GM12878 (cell line): ENCODE data around the gene SLC34A1. TPM values are rescaled to one million over a fixed set of nuclear protein-coding genes. Genes with fewer than 3 reads are reported as not detected.
"Not testable (repeated sequence)": the region's sequence is repeated elsewhere in the genome, so short reads cannot be mapped to it uniquely, and the experiment has no call there.

Experiments used
- ATAC-seq: fragments of 200-7000 bp; cut with Tn5 transposase; 3 replicates; pipeline ENCODE4 v1.9.1; 2020; ENCODE audit warnings: mild to moderate bottlenecking, moderate library complexity
- BruUV-seq: library from RNA; stranded (reverse); fragments of 400-500 nt; replicated peaks from 2 replicates; lab custom pipeline; 2021; lab: Mats Ljungman, UMichigan
- CTCF ChIA-PET: fragments of 300-600 bp; sonication (Branson Sonifier 250); formaldehyde crosslinking; extraction: SDS; loops from one replicate; lab custom pipeline; 2021; ENCODE audit warnings: inconsistent platforms; lab: Yijun Ruan, JAX
- POLR2A ChIA-PET: fragments of 350-600 bp; formaldehyde crosslinking; extraction: SDS; loops from one replicate; lab custom pipeline; 2021; ENCODE audit warnings: inconsistent platforms; lab: Charles Lee
- RAD21 ChIA-PET: fragments of 300-600 bp; sonication (Branson Sonifier 250); formaldehyde crosslinking; loops from one replicate; lab custom pipeline; 2023; ENCODE audit warnings: antibody characterized with exemption; ENCODE audit not compliant: unreplicated experiment; lab: Charles Lee
- SMC1A ChIA-PET: fragments of 300-600 bp; sonication (Branson Sonifier 250); formaldehyde crosslinking; loops from one replicate; lab custom pipeline; 2023; ENCODE audit not compliant: unreplicated experiment, uncharacterized antibody; lab: Charles Lee
- DNase-seq: peaks from one replicate; pipeline ENCODE4 v3.0.0-alpha.2; 2011; ENCODE audit warnings: low read depth, low spot score
- FAIRE-seq: peaks from 3 replicates; lab custom pipeline; 2011; peaks lifted over from hg19 to GRCh38; lab: Jason Lieb, UNC
- H2AFZ ChIP-seq: 2 replicates; pipeline ENCODE4 v1.6.0; 2011; ENCODE audit warnings: low read depth, low read length, control low read depth; ENCODE audit not compliant: control insufficient read depth
- H3K27ac ChIP-seq: 2 replicates; pipeline ENCODE4 v1.5.1; 2011; ENCODE audit warnings: control low read depth; ENCODE audit not compliant: control insufficient read depth, insufficient read depth
- H3K27me3 ChIP-seq, 2 experiments: replicated peaks in 1 of 2; 2 replicates each; pipeline versions ENCODE4 v1.6.0 to v1.6.1; 2011; ENCODE audit warnings: low read length in 1 of 2; ENCODE audit not compliant: control insufficient read depth in 2 of 2, insufficient read depth in 2 of 2
- H3K36me3 ChIP-seq, 2 experiments: 2 replicates each; pipeline ENCODE4 v1.5.1; 2011; ENCODE audit warnings: low read length in 1 of 2; ENCODE audit not compliant: control insufficient read depth in 2 of 2, insufficient read depth in 2 of 2
- H3K4me1 ChIP-seq: 2 replicates; pipeline ENCODE4 v1.6.1; 2011; ENCODE audit warnings: mild to moderate bottlenecking, low read length, moderate library complexity, mixed read lengths; ENCODE audit not compliant: control insufficient read depth, insufficient read depth
- H3K4me2 ChIP-seq: 2 replicates; pipeline ENCODE4 v1.6.0; 2011; ENCODE audit warnings: control low read depth; ENCODE audit not compliant: control insufficient read depth, insufficient read depth
- H3K4me3 ChIP-seq: fragments of 200-600 bp; sonication (generic); 2 replicates; pipeline ENCODE4 v1.5.1; 2016
- H3K79me2 ChIP-seq: 2 replicates; pipeline ENCODE4 v1.6.0; 2011; ENCODE audit warnings: low read length; ENCODE audit not compliant: control insufficient read depth, insufficient read depth
- H3K9ac ChIP-seq: 2 replicates; pipeline ENCODE4 v1.8.0; 2011; ENCODE audit warnings: low read length, control low read depth, mixed read lengths; ENCODE audit not compliant: control insufficient read depth, insufficient read depth
- H3K9me3 ChIP-seq: replicated peaks from 3 replicates; pipeline ENCODE4 v1.5.1; 2011; ENCODE audit warnings: mild to moderate bottlenecking, low read length; ENCODE audit not compliant: control insufficient read depth, insufficient read depth
- H4K20me1 ChIP-seq: 2 replicates; pipeline ENCODE4 v1.6.0; 2011; ENCODE audit not compliant: control insufficient read depth, insufficient read depth
- HDAC2 ChIP-seq: fragments of 200-600 bp; sonication (generic); IDR thresholded peaks from 2 replicates; pipeline ENCODE4 v1.6.1; 2017
- HDGF ChIP-seq: fragments of 450-650 bp; IDR thresholded peaks from 2 replicates; pipeline ENCODE4 v1.6.1; 2016; ENCODE audit warnings: antibody characterized with exemption
- NR2C2 ChIP-seq: IDR thresholded peaks from 2 replicates; pipeline ENCODE4 v1.6.1; 2011; ENCODE audit warnings: borderline replicate concordance, low read depth; ENCODE audit not compliant: control insufficient read depth, insufficient read length
- POLR2AphosphoS5 ChIP-seq: IDR thresholded peaks from 2 replicates; pipeline ENCODE4 v1.6.1; 2011; ENCODE audit warnings: mild to moderate bottlenecking, low read length, inconsistent platforms
- SMAD1 ChIP-seq: fragments of 450-650 bp; IDR thresholded peaks from 2 replicates; pipeline ENCODE4 v1.6.1; 2018; ENCODE audit warnings: mild to moderate bottlenecking, low read depth; ENCODE audit not compliant: partially characterized antibody
- SRF ChIP-seq, 2 experiments: IDR thresholded peaks; 2 replicates each; pipeline ENCODE4 v1.6.1; 2011; ENCODE audit warnings: low read depth in 2 of 2, low read length in 2 of 2, mild to moderate bottlenecking in 1 of 2, moderate library complexity in 1 of 2
- YY1 ChIP-seq: IDR thresholded peaks from 2 replicates; pipeline ENCODE4 v1.6.1; 2011; ENCODE audit warnings: low read depth, mild to moderate bottlenecking, low read length
- ZNF622 ChIP-seq: fragments of 450-650 bp; IDR thresholded peaks from 2 replicates; pipeline ENCODE4 v1.6.1; 2017; ENCODE audit warnings: mild to moderate bottlenecking, inconsistent platforms
- WGBS: methylation state at CpG from one replicate; pipeline ENCODE4 v1.1.6; 2016; ENCODE audit warnings: low lambda C conversion rate; ENCODE audit not compliant: insufficient replicate concordance, insufficient coverage; ENCODE audit errors: missing lambda C conversion rate; 5-methylcytosine and 5-hydroxymethylcytosine counted together
- in situ Hi-C: fragments of 300-500 bp; cut with MboI; formaldehyde crosslinking; loops from 9 replicates; pipeline ENCODE4 v1.14.3; 2018; ENCODE audit warnings: mixed read lengths
- intact Hi-C: fragments of 100-400 bp; cut with micrococcal nuclease; formaldehyde crosslinking; loops from one replicate; pipeline ENCODE4 v1.14.2; 2022; ENCODE audit not compliant: unreplicated experiment
- polyA plus RNA-seq, 11 experiments: library from polyadenylated mRNA; depleted of rRNA in 4 of 11; unstranded in 6 of 11; stranded (reverse) in 5 of 11; fragments of >200 nt; fragmentation: Nextera tagmentation in 4 of 11; fragmentation: Illumina TruSeq in 1 of 11; extraction: Ambion mirVana in 4 of 11; extraction: Trizol in 1 of 11; gene quantifications; 1 replicate in 1 of 11; 2 replicates in 10 of 11; pipeline versions ENCODE4 v1.2.1 to v1.2.3, GENCODE V29; 2011 to 2016; ENCODE audit warnings: inconsistent platforms in 2 of 11, missing spikeins in 2 of 11, low read depth in 1 of 11
- total RNA-seq, 4 experiments: library from RNA; depleted of rRNA in 3 of 4; stranded (reverse); fragments of >200 nt in 3 of 4; fragmentation: Illumina TruSeq in 1 of 4; extraction: Trizol in 1 of 4; gene quantifications; 2 replicates each; pipeline versions ENCODE4 v1.2.1 to v1.2.3, GENCODE V29; 2013 to 2021

The SLC34A1 gene
- total and polyA plus RNA-seq, 10 of the 15 experiments (the other 5 are each of a cell fraction or from before 2014, with no cell fraction given): 0.03 to 0.14 (median 0.09) TPM; not detected in 2

- TF ChIP-seq ZNF622 (no peak), NR2C2 (no peak), SMAD1 (no peak), YY1 (no peak), POLR2AphosphoS5 (no peak), SRF (IDR thresholded peaks at IDR 0.05; ENCODE audit: low read depth in 2 of 2, low read length in 2 of 2) (no peak), HDGF (no peak), HDAC2 (no peak)
These were observed 45.1 kb upstream of the SLC34A1 start (continued) for GRCh38 chr5:177339107-177339638.

- WGBS: 97% methylated on average over 14 of the region's 14 CpGs
- H3K4me2 ChIP-seq, H3K9ac ChIP-seq, FAIRE-seq, H4K20me1 ChIP-seq, H3K4me3 ChIP-seq, H3K27me3 ChIP-seq, H3K9me3 ChIP-seq, in situ Hi-C loops, ATAC-seq, H3K27ac ChIP-seq, BruUV-seq, POLR2A ChIA-PET, H3K4me1 ChIP-seq, RAD21 ChIA-PET, intact Hi-C loops, DNase-seq, SMC1A ChIA-PET, H2AFZ ChIP-seq: not testable (repeated sequence)
- Histone ChIP-seq H3K79me2 (peaks cover 45% of the 10 kb centered on the region), H3K36me3 (peaks cover 12 to 18% of the 10 kb centered on the region in 2 experiments; a peak in 3 of 4 replicates)
- CTCF ChIA-PET: interaction anchor here (1.2 kb wide), 1 partner anchor 33 kb away, joined by 4 read pairs; no protein-coding TSS in a partner anchor
These were observed 41.2 kb upstream of the SLC34A1 start for GRCh38 chr5:177343000-177343399.
